ENCODE results near the gene COQ10A. TPM values are rescaled to one million over a fixed set of nuclear protein-coding genes. Genes with fewer than 3 reads are reported as not detected.

Gene COQ10A
- total RNA-seq, 6 experiments from 2014 or later: 6.4 to 10.7 (median 8.2) TPM

GRCh38 chr12:56222531-56222895 lies 44.2 kb upstream of the COQ10A start:
- TF ChIP-seq, protein P1, sequence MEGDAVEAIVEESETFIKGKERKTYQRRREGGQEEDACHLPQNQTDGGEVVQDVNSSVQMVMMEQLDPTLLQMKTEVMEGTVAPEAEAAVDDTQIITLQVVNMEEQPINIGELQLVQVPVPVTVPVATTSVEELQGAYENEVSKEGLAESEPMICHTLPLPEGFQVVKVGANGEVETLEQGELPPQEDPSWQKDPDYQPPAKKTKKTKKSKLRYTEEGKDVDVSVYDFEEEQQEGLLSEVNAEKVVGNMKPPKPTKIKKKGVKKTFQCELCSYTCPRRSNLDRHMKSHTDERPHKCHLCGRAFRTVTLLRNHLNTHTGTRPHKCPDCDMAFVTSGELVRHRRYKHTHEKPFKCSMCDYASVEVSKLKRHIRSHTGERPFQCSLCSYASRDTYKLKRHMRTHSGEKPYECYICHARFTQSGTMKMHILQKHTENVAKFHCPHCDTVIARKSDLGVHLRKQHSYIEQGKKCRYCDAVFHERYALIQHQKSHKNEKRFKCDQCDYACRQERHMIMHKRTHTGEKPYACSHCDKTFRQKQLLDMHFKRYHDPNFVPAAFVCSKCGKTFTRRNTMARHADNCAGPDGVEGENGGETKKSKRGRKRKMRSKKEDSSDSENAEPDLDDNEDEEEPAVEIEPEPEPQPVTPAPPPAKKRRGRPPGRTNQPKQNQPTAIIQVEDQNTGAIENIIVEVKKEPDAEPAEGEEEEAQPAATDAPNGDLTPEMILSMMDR (IDR thresholded peaks at IDR 0.05): no peak
- no peak for DNase-seq
- Mint-ChIP-seq H3K27me3 (ENCODE audit: insufficient read depth) (peaks cover 9% of the 10 kb centered on the region), H3K4me3 (peak overlapping the region; percentile 94), H3K27ac (peak overlapping the region; percentile 96), H3K9me3 (no peaks in the 10 kb centered on the region), H3K4me1 (ENCODE audit: low read depth) (peaks cover 32% of the 10 kb centered on the region), H3K36me3 (ENCODE audit: low read depth) (no peaks in the 10 kb centered on the region)

DNA sequence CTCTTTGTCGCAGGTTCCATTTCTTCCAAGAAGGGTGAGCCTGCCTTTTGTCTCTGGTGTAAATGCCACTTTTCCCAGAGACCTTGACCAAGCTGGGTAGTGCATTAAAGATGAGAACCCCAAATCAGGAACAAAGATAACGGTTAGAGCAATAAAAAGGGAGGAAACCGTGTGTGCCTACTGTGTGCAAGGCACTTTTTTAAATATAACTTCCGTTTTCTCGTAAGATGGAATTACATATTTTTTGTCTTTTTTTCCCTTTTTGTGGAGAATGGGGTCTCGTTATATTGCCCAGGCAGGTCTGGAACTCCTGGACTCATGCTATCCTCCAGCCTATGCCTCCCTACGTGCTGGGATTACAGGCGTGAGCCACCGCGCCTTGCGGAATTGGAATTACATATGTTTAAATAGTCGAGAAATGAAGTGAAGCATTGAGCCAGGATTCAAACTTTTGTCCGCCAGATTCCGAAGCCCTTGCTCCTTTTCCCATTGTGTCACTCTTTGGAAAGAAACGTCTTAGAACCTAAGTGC lies 43.1 kb upstream of the COQ10A start:
- DNase-seq: no peak
- Mint-ChIP-seq H3K27ac (peak overlapping the region; percentile 88), H3K27me3 (ENCODE audit: insufficient read depth) (peaks cover 9% of the 10 kb centered on the region), H3K9me3 (no peaks in the 10 kb centered on the region), H3K36me3 (ENCODE audit: low read depth) (no peaks in the 10 kb centered on the region), H3K4me1 (ENCODE audit: low read depth) (peaks cover 32% of the 10 kb centered on the region), H3K4me3 (peak overlapping the region; percentile 90)
- TF ChIP-seq, protein P1 (IDR thresholded peaks at IDR 0.05): no peak

GRCh38 chr12:56224102-56224701 lies 42.5 kb upstream of the COQ10A start, which contains the start of gene NABP2:
Gene NABP2 (plus strand): TSS chr12:56224342. CDS start chr12:56224857, 515 bp downstream.
- Mint-ChIP-seq H3K27ac (peak within 1 kb of the TSS; percentile 88), H3K4me3 (peak within 1 kb of the TSS; percentile 90), H3K9me3 (no peaks in the 10 kb centered on the region), H3K27me3 (ENCODE audit: insufficient read depth) (peaks cover 9% of the 10 kb centered on the region), H3K4me1 (ENCODE audit: low read depth) (peaks cover 32% of the 10 kb centered on the region), H3K36me3 (ENCODE audit: low read depth) (no peaks in the 10 kb centered on the region)
- peak; percentile 97 for DNase-seq
- TF ChIP-seq, protein P1 (IDR thresholded peaks at IDR 0.05): peak; percentile 93

- H3K27me3 Mint-ChIP-seq (ENCODE audit: insufficient read depth): peaks cover 9% of the 10 kb centered on the region
- H3K36me3 Mint-ChIP-seq (ENCODE audit: low read depth): no peaks in the 10 kb centered on the region
- peak overlapping the region; percentile 69 for H3K27ac Mint-ChIP-seq
- DNase-seq: no peak
- H3K4me3 Mint-ChIP-seq: peak overlapping the region; percentile 90
- H3K4me1 Mint-ChIP-seq (ENCODE audit: low read depth): peaks cover 32% of the 10 kb centered on the region
- no peaks in the 10 kb centered on the region for H3K9me3 Mint-ChIP-seq
- TF ChIP-seq, protein P1 (IDR thresholded peaks at IDR 0.05): no peak
These were observed 41.8 kb upstream of the COQ10A start for GRCh38 chr12:56224954-56225353.

GRCh38 chr12:56229082-56229481 lies 37.7 kb upstream of the COQ10A start:
- TF ChIP-seq, protein P1 (IDR thresholded peaks at IDR 0.05): no peak
- peaks cover 11% of the 10 kb centered on the region for H3K4me1 Mint-ChIP-seq (ENCODE audit: low read depth)
- no peaks in the 10 kb centered on the region for H3K36me3 Mint-ChIP-seq (ENCODE audit: low read depth)
- no peaks in the 10 kb centered on the region for H3K9me3 Mint-ChIP-seq
- peaks cover 6% of the 10 kb centered on the region; the same call in 1 of the 2 replicates for H3K27me3 Mint-ChIP-seq (ENCODE audit: insufficient read depth)
- no peak overlapping the region for H3K27ac Mint-ChIP-seq
- H3K4me3 Mint-ChIP-seq: no peak overlapping the region
- DNase-seq: no peak
